SK-N-SH treated with all-trans-retinoic acid at 6 μM for 48 hours (cell line): ENCODE measurements around the gene ALKBH1.
"Not testable (repeated sequence)": the region's sequence is repeated elsewhere in the genome, so short reads cannot be mapped to it uniquely, and the experiment has no call there.

Experiments
- ISL1 ChIP-seq: fragments of 250-450 bp; sonication (Bioruptor Pico); IDR thresholded peaks from 2 replicates; pipeline ENCODE4 v2.1.2; 2022; ENCODE audit warnings: mild to moderate bottlenecking, moderate library complexity
- RARB ChIP-seq: fragments of 250-450 bp; sonication (Bioruptor Pico); IDR thresholded peaks from 2 replicates; pipeline ENCODE4 v1.8.0; 2021; ENCODE audit warnings: mild to moderate bottlenecking, moderate library complexity

DNA sequence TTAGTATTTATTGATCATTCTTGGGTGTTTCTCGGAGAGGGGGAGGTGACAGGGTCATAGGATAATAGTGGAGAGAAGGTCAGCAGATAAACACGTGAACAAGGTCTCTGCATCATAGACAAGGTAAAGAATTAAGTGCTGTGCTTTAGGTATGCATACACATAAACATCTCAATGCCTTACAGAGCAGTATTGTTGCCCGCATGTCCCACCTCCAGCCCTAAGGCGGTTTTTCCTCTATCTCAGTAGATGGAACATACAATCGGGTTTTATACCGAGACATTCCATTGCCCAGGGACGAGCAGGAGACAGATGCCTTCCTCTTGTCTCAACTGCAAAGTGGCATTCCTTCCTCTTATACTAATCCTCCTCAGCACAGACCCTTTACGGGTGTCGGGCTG lies 46.3 kb downstream of the ALKBH1 start:
- TF ChIP-seq ISL1, RARB (CRISPR knock-in tag): not testable (repeated sequence)
